HL-60 (cell line): ENCODE measurements around the gene SLFN14.

Source experiments
- CTCF ChIP-seq: IDR thresholded peaks from one replicate; pipeline ENCODE4 v1.5.1; 2011; ENCODE audit warnings: low read length, control low read depth, inconsistent platforms; ENCODE audit not compliant: insufficient read depth
- GABPA ChIP-seq: IDR thresholded peaks from 2 replicates; pipeline ENCODE4 v1.6.1; 2012; ENCODE audit warnings: low read depth
- POLR2AphosphoS5 ChIP-seq: IDR thresholded peaks from 2 replicates; pipeline ENCODE4 v1.6.1; 2012; ENCODE audit warnings: low read depth
- REST ChIP-seq: IDR thresholded peaks from 2 replicates; pipeline ENCODE4 v1.6.1; 2012; ENCODE audit warnings: low read depth; ENCODE audit not compliant: insufficient replicate concordance
- SPI1 ChIP-seq: IDR thresholded peaks from 2 replicates; pipeline ENCODE4 v1.6.1; 2012; ENCODE audit warnings: low read depth, mild to moderate bottlenecking, borderline replicate concordance

- TF ChIP-seq CTCF (no peak), REST (no peak), POLR2AphosphoS5 (no peak), SPI1 (no peak), GABPA (no peak)
These were observed 11.6 kb downstream of the SLFN14 start for GRCh38 chr17:35548978-35549377.
